Globus pallidus (tissue), 1 donor: ENCODE results near the gene SMURF1.
"Not testable (repeated sequence)": the region's sequence is repeated elsewhere in the genome, so short reads cannot be mapped to it uniquely, and the experiment has no call there.

Experiments
- DNase-seq: peaks from one replicate; pipeline ENCODE4 v3.0.0-alpha.2; 2015; ENCODE audit warnings: low spot score

SMURF1 gene

GRCh38 chr7:99121496-99122021, 22.3 kb downstream of the SMURF1 start:
- DNase-seq, result no peak

GRCh38 chr7:99120916-99121315, 23.0 kb downstream of the SMURF1 start:
- no peak for DNase-seq

- no peak for DNase-seq
Observed at GRCh38 chr7:99120501-99120900, 23.4 kb downstream of the SMURF1 start.

GRCh38 chr7:99118077-99118476, 25.8 kb downstream of the SMURF1 start:
- no peak for DNase-seq

GRCh38 chr7:99116144-99116543, 27.8 kb downstream of the SMURF1 start:
- no peak for DNase-seq

- no peak for DNase-seq
Observed at GRCh38 chr7:99115379-99115778, 28.5 kb downstream of the SMURF1 start.

GRCh38 chr7:99112979-99113378, 30.9 kb downstream of the SMURF1 start:
- no peak for DNase-seq

GRCh38 chr7:99112097-99112496, 31.8 kb downstream of the SMURF1 start:
- no peak for DNase-seq

- DNase-seq, result no peak
Observed at GRCh38 chr7:99111591-99111990, 32.3 kb downstream of the SMURF1 start.

GRCh38 chr7:99109108-99110051, 34.5 kb downstream of the SMURF1 start:
- peak; percentile 81 for DNase-seq

- DNase-seq, result no peak
Observed at GRCh38 chr7:99108613-99109012, 35.3 kb downstream of the SMURF1 start.

- DNase-seq, result no peak
Observed at GRCh38 chr7:99106821-99107241, 37.1 kb downstream of the SMURF1 start.

- no peak for DNase-seq
Observed at GRCh38 chr7:99106411-99106810, 37.5 kb downstream of the SMURF1 start.

- no peak for DNase-seq
Observed at GRCh38 chr7:99105756-99106155, 38.2 kb downstream of the SMURF1 start.

- no peak for DNase-seq
Observed at GRCh38 chr7:99104631-99105030, 39.3 kb downstream of the SMURF1 start.

- not testable (repeated sequence) for DNase-seq
Observed at GRCh38 chr7:99103836-99104235, 40.1 kb downstream of the SMURF1 start.

- DNase-seq, result no peak
Observed at GRCh38 chr7:99102809-99103690, 40.9 kb downstream of the SMURF1 start.

GRCh38 chr7:99102361-99102760, 41.5 kb downstream of the SMURF1 start:
- DNase-seq, result no peak

GRCh38 chr7:99101516-99101915, 42.4 kb downstream of the SMURF1 start:
- not testable (repeated sequence) for DNase-seq

- DNase-seq, result no peak
Observed at GRCh38 chr7:99099499-99100077, 44.3 kb downstream of the SMURF1 start.

- no peak for DNase-seq
Observed at GRCh38 chr7:99098824-99099498, 44.9 kb downstream of the SMURF1 start.
